NOMO-1 treated with DMSO at 0.1 percent for 48 hours (cell line): ENCODE results near the gene OLFML2A.
"Not testable (repeated sequence)": the region's sequence is repeated elsewhere in the genome, so short reads cannot be mapped to it uniquely, and the experiment has no call there.

Experiments
- DNase-seq: peaks from one replicate; lab custom pipeline; 2025; ENCODE audit not compliant: unreplicated experiment; lab: John Stamatoyannopoulos, UW

OLFML2A gene

DNA sequence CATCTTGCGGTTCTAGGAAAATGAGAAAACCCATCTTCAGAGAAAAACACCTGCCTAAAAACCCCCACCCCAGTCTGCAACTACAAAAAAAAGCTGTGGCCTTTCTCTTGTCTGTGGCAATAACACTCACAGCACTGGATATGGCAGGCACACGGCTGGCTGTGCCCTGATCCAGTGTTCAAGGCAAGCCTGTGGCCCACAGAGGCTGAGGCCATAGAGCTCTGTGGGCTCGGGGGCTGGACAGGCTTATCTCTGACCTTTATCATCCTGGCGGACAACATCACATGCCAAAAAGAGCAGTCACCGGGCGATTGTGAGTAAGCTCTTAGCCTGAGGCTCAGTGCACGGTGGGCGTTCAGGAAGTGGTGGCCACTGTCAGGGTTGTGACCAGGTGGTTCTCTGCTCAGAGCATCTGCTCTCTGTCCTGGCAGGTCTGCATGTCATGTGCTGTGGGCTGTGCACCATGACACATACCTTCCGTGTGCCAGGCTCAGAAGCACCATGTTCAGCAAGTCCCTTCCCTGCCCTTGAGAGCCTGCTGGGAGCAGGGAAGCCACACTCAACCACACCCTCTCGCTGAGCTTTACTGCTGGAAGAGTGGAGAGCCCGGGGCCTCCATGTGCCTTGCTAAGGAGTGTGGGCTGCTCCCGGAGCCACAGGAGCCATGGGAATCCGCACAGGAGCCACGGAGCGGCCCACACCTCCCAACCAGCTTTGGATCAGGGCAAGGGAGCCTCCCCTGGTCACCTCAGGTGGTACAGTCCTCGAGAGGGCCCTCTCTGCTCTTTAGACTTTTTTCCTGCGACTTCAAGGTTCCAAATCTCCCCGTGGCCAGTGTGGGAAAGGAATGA lies 41.7 kb downstream of the OLFML2A start:
- no peak for DNase-seq

DNA sequence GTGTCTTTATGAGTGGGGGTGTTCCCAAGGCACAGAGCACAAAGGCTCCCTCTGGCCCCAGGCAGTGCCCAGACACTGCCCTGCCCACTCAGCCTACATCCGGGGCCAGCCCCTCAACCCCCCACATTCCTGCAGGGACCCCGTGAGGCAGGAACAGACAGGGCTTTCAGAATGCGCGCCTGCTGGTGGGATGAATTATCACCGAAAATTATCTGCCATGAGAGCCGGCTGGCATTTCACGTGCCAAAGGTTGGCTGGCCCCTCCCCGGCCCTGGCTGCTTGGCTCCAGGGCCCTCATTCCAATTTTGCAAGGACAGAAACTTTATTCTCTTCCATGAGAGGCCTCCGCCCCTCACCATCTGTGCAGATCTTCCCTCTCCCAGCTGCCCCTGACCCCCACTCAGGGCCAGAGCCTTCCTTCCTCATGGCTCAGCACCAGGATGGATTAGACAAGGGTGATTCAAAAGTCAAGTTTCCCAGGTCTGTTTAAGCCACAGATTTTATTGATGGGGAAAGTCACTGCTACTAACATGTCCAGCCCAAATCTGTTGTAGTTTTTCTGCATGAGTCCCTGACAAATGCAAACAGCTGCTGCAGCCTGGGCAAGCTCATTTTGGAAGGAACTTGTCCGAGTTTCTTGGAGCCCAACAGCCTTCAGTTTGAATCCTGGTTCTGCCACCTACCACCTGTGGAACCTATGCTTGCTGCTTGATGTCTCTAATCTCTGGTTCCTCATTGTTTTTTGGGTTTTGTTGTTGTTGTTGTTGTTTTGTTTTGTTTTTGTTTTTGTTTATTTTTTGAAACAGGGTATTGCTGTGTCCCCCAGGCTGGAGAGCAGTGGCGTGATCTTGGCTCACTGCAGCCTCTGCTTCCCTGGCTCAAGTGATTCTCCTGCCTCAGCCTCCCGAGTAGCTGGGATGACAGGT lies 44.0 kb downstream of the OLFML2A start:
- DNase-seq = no peak

GRCh38 chr9:124828489-124829333 lies 51.8 kb downstream of the OLFML2A start:
- DNase-seq = no peak

GRCh38 chr9:124829334-124829669 lies 52.4 kb downstream of the OLFML2A start:
- DNase-seq = no peak

GRCh38 chr9:124830593-124830992 lies 53.7 kb downstream of the OLFML2A start:
- DNase-seq = no peak

- DNase-seq = no peak
These were observed 54.9 kb downstream of the OLFML2A start for GRCh38 chr9:124831642-124832364.

DNA sequence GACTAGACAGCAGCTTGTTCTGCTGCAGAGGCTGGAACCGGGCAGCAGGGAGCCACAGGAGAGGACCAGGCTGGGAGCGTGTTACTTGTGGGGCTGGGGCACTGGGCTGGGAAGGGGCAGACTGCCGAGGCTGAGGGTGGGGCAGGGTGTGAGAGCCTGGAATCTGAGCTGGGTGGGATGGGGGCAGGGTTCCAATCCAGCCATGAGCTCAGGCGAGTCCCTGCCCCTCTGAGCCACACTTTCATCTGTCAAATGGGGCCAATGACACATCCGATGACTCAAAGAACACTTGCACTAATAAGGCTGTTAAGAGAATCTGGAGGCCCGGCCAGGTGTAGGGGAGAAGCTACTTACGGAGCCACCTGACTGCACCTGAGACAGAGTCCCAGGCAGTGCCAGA lies 57.7 kb downstream of the OLFML2A start:
- no peak for DNase-seq

DNA sequence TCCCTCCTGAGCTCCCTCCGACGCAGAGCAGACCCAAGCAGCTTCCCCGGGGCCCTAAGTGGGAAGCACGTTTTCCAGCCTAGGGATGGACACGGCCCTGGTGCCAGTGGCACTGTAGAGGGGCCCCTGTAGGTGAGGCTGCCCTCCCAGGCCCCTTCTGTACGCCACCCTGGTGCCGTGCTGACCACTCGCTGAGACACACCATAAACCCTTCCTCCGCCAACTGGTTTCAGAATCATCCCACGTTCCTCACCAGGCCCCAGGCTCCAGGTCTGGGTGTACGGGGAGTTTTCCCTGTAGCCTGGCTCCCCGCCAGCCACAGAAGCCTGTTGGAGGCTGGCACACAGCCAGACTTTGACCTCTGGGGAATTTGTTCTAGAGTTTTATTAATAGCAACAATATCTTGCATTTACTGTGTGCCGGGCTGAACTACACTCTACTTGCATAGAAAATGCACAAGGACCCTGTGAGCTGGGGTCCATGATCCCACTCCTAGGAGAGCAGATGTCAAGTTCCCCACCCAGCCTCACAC lies 58.2 kb downstream of the OLFML2A start:
- DNase-seq = no peak

GRCh38 chr9:124838132-124838531 lies 61.2 kb downstream of the OLFML2A start:
- not testable (repeated sequence) for DNase-seq

- DNase-seq = not testable (repeated sequence)
These were observed 61.8 kb downstream of the OLFML2A start for GRCh38 chr9:124838567-124839275.

GRCh38 chr9:124839612-124840299 lies 62.8 kb downstream of the OLFML2A start:
- no peak for DNase-seq

- DNase-seq = no peak
These were observed 63.4 kb downstream of the OLFML2A start for GRCh38 chr9:124840300-124840833.

DNA sequence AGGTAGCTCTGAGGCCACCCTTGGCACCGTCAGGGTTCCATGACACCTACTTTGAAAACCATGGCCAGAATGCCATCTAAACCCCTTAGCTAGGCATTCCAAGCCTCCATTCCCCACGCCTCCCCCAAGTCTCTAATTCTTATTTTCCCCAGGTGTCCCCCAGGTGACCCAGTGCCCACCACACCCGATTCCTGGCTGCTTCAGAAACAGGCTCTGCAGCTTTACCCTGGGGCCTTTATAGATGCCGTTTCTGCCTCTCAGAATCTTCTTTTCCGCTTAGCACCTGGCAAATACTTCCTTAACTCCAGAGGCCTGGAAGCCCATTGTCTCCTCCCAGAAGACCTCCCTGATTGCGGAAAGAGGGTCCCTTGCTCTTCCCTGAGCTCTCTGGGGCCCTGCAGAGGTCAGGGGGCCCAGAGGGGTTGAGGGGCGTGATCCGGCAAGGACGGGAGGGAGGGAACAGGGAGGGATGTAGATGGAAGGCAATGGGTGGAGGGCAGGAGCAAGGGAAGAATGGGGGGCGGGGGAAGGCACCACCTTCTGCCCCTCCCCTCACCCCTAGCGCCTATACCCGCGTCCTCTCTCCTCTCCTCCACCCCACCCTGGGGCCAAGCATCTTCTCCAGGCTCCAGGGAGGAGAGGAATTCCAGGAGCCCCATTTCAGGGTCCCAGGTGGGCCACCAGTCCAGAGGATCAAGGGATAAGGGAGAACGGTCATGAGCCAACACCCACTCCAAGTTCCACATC lies 64.3 kb downstream of the OLFML2A start:
- no peak for DNase-seq

DNA sequence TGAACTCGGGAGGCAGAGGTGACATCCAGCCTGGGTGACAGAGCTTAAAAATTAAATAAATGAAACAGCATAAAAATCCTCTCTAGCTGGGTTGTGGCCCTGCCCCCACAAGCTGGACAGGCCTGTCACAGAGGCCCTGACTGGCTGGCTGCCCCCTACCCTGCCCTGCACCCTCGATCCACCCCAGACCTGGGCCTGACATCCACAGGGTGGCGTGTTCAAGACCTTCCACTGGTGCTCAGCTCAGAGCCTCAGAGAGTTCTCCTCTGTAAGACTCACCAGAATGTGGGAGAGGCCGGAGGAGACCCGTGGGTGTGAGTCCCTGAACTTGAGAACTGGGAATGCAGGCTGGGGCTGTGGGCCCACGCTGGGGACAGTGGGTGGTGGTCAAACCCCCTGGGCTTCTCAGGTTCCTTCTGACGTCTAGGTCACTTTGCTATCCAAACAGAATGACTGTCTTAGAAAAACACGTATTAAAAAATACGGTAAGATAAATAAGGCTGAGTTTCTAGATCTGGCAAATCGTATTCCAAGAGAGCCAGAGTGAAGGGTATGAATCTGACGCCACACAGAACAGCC lies 66.6 kb downstream of the OLFML2A start:
- DNase-seq = no peak

DNA sequence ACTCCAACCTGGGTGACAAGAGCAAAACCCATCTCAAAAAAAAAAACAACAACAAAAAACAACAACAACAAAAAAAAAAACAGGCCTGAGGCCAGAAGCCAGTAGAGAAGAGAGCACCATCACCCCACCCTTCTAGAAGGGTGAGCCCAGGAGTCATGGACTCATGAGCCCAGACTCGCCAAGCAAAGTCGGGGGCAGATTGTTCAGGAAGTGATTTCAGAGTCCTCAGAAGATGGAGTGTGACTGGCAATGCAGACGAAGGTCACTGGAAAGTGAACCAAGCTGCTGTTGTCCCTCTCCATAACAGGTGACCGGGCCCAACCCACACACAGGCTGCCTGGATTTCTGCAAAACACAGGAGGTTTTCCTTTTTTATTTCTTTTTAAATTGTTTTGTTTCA lies 67.4 kb downstream of the OLFML2A start:
- no peak for DNase-seq

DNA sequence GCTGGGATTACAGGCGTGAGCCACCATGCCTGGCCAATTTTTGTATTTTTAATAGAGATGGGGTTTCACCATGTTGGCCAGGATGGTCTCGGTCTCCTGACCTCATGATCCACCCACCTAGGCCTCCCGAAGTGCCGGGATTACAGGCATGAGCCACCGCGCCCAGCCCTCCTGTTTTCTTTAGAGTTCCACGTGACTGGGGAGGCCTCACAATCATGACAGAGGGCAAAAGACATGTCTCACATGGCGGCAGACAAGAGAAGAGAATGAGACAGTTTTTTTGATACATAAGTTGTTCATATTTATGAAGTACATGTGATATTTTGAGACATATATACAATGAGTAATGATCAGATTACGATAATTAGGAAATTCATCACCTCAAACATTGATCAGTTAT lies 69.5 kb downstream of the OLFML2A start:
- not testable (repeated sequence) for DNase-seq

DNA sequence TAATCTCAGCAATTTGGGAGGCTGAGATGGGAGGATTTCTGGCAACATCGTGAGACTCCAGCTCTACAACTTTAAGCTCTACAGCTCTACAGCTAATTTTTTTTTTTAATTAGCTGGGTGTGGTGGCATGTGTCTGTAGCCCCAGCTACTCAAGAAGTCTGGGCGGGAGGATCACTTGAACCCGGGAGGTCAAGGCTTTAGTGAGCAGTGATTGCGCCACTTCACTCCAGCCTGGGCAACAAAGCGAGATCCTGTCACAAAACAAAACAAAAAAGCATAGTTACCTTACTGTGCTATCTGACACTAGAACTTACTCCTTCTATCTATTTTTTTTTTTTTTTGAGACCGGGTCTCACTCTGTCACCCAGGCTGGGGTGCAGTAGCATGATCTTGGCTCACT lies 70.0 kb downstream of the OLFML2A start:
- no peak for DNase-seq

GRCh38 chr9:124849801-124850200 lies 72.9 kb downstream of the OLFML2A start:
- no peak for DNase-seq
